ENCODE measurements around the gene MOSPD3.

Gene MOSPD3

GRCh38 chr7:100567751-100568175 is 44.6 kb upstream of the MOSPD3 start:
- no peak overlapping the region for H3K4me3 ChIP-seq (ENCODE audit: low read depth, low read length)
- peak; percentile 41 for DNase-seq (ENCODE audit: low read depth)
- no peak for TF ChIP-seq CTCF (conservative IDR thresholded peaks at IDR 0.05; ENCODE audit: low read depth, low read length)

GRCh38 chr7:100568176-100568895 is 44.0 kb upstream of the MOSPD3 start:
- no peak for DNase-seq (ENCODE audit: low read depth)
- H3K4me3 ChIP-seq (ENCODE audit: low read depth, low read length) = no peak overlapping the region

GRCh38 chr7:100568896-100569844 is 43.2 kb upstream of the MOSPD3 start:
- peak overlapping the region; percentile 40 for H3K4me3 ChIP-seq (ENCODE audit: low read depth, low read length)
- peak; percentile 49 for TF ChIP-seq CTCF (conservative IDR thresholded peaks at IDR 0.05; ENCODE audit: low read depth, low read length)
- peak; percentile 49 for DNase-seq (ENCODE audit: low read depth)

More at GRCh38 chr7:100568176-100568895, 44.0 kb upstream of the MOSPD3 start:
- no peak for TF ChIP-seq CTCF (conservative IDR thresholded peaks at IDR 0.05; ENCODE audit: low read depth, low read length)

GRCh38 chr7:100570954-100571828 is 41.1 kb upstream of the MOSPD3 start:
- H3K4me3 ChIP-seq (ENCODE audit: low read depth, low read length) = no peak overlapping the region
- TF ChIP-seq CTCF (conservative IDR thresholded peaks at IDR 0.05; ENCODE audit: low read depth, low read length) = no peak
- DNase-seq (ENCODE audit: low read depth) = peak; percentile 54

GRCh38 chr7:100571829-100572116 is 40.6 kb upstream of the MOSPD3 start:
- TF ChIP-seq CTCF (conservative IDR thresholded peaks at IDR 0.05; ENCODE audit: low read depth, low read length) = no peak
- no peak overlapping the region for H3K4me3 ChIP-seq (ENCODE audit: low read depth, low read length)
- DNase-seq (ENCODE audit: low read depth) = no peak

- H3K4me3 ChIP-seq (ENCODE audit: low read depth, low read length) = no peak overlapping the region
- DNase-seq (ENCODE audit: low read depth) = no peak
- no peak for TF ChIP-seq CTCF (conservative IDR thresholded peaks at IDR 0.05; ENCODE audit: low read depth, low read length)
Measured at GRCh38 chr7:100572281-100572948, 39.9 kb upstream of the MOSPD3 start.
